Fibroblast of skin of right biceps (primary cell): ENCODE data around the gene PLEKHG4.
A peak's percentile ranks its signal among the peaks of the same experiment; 100 is the strongest.

Source experiments
- DNase-seq: peaks from one replicate; pipeline ENCODE4 v3.0.0-alpha.2; 2013

The PLEKHG4 gene

DNA sequence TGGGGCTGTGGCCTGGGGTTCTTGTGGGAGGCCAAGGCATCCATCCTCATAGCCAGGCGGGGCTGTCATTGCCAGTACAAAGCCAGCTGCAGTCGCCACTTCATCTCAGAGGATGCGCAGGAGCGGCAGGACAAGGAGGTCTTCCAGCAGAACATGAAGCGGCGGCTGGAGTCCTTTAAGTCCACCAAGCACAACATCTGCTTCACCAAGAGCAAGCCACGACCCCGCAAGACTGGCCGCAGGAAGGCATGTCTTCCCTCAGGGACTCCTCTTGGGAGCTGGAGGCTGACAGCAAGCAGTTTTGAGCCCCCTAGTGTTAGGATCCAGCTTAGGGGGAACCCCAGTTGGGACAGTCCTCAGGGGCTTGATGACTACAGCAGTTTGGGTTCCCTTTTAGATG, 15.1 kb upstream of the PLEKHG4 start:
- DNase-seq = no peak

DNA sequence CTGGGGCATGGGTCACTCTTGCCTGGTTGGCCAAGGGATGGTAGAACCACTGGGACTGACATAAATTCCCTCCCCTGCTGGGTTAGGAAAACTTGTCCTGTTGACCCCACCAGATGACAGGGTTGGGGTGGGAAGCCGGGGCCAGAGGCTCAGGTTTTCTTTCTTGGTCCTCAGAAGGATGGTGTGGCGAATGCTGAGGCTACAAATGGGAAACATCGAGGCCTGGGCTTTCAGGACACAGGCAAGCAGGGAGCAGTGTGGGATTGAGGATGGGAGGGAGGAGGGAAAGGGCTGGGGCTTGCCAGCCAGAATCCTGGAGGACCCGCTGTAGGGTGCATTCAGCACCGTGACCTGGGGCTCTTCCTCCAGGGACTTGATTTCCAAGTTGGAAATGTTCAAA, 14.5 kb upstream of the PLEKHG4 start:
- no peak for DNase-seq

DNA sequence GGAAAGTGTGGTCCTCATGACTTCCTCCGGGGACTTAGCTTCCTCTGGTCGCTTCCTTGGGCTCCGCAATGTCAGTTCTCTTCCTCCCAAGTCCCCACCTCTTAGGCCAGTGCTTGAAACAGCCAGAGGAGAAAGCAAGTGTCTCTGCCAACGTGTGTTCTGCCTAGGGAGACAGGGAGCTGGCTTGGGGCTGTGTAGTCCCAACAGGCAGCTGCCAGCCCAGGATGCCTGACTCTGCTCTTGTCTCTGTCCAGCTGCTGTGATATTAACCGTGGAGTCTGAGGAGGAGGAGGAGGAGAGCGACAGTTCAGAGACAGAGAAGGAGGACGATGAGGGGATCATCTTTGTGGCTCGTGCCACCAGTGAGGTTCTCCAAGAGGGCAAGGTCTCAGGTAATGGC, 13.5 kb upstream of the PLEKHG4 start:
- no peak for DNase-seq

DNA sequence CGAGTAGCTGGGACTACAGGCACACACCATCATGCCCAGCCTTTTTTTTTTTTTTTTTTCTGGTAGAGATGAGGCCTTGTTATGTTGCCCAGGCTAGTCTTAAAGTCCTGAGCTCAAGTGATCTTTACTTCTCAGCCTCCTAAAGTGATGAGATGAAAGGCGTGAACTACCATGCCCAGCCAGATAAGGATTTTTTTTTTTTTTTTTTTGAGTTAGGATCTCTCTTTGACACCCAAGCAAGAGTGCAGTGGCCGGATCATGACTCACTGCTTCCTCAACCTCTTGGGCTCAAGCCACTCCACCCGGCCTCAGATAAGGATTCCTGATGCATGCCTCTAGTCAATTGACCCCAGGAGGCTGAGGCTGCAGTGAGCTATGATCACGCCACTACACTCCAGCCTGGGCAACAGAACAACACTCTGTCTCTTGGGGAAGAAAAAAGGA, 11.2 kb upstream of the PLEKHG4 start:
- peak; percentile 89 for DNase-seq

DNA sequence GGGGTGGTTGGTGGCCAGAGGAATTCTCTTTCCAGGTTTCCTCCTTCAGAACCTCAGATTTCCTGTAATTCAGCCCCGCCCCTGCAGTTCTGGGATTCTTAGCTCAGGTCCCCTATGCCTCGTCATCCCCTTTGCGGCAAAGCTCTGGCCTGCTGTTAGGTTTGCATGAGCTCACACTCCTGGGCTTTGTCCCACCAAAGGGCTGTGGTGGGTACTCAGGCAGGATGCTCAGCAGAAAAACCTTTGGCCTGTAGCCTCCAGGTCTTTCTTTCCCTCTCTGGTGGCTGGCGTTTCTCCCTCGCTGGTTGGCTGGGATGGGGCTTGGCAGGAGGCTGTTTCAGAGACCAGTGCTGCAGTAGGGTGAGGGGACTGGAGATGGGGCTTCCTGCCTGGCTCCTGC, 9.6 kb upstream of the PLEKHG4 start:
- peak; percentile 83 for DNase-seq

DNA sequence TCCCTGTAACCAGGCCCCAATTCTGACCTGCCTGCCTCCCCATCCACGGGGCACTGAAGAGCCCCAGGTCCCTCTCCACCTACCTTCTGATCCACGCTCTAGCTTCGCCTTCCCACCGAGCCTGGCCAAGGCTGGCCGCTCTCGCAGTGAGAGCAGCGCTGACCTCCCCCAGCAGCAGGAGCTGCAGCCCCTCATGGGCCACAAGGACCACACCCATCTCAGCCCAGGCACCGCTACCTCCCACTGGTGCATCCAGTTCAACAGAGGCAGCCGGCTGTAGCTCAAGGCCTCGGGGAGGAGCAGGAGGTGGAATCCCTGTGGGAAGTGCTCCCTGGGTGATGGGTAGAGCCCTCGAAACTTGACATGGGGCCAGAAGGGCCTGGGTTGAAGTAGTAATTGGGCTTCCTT, 8.4 kb upstream of the PLEKHG4 start:
- DNase-seq = no peak

DNA sequence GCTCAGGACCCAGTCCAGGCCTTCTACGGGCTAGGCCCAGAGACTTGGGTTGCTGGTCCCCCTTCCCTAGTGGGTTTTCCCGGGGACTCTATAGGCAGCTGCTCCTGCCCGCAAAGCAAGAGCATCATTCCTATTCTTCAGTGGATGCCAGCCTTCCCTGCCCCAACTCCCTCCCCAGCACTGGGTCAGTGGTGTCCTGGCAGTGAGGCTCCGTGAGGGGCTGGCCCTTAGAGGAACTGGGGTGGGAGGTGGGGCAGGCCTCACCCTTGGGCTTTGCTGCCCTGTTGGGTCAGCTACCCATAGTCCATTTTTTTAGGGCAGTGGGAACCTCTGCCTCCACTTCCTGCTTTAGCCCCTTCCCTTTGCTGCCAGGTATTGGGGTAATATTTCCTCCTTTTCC, 7.9 kb upstream of the PLEKHG4 start:
- no peak for DNase-seq

DNA sequence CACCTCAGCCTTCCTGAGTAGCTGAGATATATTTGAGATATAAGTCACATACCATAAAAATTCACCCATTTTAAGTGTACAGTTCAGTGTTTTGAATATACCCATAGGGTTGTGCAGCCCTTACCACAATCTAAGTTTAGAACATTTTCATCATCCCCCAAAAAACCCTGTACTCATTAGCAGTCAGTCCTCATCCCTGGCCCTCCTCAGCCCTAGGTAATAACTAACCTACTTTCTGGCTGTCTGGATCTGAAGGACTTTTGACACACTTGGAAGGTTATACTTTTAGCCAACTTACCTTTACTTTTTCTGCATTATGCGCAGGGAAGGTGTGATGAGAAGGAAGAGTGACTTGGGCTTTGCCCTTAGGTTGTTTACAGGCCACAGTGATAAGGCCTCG, 4.0 kb upstream of the PLEKHG4 start:
- DNase-seq = no peak

DNA sequence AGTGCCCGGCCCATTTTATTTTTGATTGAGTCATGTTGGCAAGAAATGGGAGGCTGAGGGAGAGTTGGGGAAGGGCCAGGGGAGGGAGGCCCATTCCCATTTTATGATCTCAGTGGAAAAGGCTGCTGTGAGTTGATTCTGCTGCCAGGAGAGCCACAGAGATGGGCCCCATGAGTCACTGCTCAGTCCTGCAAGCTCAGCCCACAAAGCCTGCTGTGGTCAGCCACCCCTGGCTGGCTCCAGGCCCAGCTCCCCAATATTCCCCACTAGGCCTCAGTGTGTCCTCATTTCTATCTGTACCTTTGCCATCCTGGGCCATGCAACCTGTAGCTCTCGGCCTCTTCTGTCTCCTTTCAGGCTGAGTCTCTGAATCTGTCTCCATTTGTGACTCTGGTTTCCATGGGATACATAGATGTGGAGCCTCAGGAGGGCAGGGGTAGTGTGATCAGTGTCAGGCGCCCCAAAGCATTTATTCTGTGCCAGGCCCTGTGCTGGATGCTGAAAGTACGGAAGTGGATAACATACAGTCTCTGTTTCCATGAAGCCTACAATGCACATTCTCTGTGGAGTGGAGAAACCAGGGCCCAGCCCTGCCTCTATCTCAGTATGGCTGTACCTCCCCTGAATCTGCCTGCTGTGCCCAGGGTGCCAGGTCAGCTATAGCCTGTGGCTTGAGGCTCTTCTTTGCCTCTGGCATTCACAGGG, 1.9 kb upstream of the PLEKHG4 start:
- DNase-seq = peak; percentile 99

DNA sequence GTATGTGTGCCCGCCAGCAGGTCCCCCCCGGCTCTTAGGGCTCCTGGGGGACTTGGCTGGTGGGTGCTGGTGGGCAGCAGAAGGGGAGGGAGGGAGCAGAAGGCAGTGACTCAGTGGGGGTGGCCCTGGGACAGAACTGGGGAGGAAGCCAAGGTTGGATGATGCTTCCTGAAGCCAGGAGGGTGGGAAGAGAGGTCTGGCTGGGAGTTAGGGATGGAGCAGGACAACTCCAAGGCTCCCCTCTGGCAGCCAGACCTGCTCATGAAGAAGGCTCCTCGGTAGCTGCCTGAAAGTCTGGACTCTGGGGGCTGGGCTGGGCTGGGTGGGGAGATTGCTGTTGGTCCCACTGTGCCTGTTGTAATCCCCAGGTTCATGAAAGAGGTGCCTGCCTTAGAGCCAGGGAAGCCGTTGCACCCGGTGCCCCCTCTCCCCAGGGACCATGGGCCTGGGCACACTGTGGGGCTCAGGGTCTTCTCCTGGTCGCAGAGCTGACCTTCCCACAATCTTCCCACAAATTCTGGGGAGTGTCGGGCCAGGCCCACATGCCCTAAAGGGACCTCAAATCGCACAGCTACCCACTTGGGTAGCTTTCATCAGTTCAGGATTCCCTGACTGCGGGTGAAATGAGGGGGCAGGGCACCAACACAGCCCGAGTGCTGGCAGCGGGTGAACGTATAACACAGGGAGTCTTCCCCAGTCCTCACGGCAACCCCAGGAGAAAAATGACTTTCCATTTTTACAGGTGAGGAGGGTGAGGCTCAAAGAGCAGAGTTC, 1.1 kb upstream of the PLEKHG4 start:
- peak; percentile 92 for DNase-seq

DNA sequence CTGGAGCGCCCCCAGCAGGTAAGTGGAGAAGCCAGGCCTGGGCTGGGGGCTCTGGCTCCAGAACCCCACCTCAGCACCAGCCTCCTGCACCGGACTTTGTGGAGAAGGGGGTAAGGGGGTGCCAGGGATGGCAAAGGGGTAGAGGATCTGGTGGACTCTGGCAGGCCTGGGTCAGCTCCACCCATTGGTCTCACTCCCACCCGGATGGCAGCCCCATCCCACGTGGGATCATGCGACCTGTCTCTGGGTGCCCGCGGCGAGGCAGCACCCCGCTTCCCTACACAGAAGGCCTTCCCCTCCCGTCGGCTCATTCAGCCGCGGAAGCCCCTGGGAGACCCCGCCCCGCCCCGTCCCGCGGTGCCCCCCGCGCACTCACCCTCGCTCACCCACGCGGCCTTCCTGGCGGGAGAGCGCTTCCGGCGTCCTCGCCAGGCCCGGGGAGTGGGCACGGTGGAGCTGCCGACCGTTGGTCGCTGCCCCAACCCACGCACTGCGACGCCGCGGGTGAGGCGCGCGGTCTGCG, 498 bp upstream of the PLEKHG4 start:
- DNase-seq = peak; percentile 25

DNA sequence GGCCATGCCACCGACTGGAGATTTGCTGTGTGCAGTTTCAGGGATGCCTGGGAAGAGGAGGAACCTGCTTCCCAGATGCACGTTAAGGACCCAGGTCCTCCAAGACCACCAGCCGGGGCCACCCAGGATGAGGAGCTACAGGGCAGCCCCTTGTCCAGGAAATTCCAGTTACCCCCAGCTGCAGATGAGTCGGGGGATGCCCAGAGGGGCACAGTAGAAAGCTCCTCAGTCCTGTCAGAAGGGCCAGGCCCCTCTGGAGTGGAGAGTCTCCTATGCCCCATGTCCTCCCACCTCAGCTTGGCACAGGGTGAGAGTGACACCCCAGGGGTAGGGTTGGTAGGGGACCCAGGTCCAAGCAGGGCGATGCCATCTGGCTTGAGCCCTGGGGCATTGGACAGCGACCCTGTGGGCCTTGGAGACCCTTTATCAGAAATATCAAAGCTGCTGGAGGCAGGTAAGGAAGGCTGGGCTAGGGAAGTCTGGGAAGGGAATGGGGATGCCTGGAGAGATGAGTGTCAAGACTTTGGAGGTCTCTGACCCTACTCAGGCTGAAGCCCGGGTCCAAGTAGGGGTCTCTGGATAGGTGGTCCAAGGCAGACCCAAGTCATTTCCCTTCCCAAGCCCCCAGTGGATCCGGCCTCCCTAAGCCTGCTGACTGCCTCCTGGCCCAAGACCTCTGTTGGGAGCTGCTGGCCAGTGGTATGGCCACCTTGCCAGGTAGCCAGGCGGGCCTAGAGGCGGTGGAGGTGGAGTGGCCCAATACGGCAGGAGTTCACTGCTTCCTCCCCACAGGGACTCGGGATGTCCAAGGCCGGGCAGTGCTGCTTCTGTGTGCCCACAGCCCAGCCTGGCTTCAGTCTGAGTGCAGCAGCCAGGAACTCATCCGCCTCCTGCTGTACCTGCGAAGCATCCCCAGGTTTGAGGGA, 1.0 kb downstream of the PLEKHG4 start:
- DNase-seq = no peak

DNA sequence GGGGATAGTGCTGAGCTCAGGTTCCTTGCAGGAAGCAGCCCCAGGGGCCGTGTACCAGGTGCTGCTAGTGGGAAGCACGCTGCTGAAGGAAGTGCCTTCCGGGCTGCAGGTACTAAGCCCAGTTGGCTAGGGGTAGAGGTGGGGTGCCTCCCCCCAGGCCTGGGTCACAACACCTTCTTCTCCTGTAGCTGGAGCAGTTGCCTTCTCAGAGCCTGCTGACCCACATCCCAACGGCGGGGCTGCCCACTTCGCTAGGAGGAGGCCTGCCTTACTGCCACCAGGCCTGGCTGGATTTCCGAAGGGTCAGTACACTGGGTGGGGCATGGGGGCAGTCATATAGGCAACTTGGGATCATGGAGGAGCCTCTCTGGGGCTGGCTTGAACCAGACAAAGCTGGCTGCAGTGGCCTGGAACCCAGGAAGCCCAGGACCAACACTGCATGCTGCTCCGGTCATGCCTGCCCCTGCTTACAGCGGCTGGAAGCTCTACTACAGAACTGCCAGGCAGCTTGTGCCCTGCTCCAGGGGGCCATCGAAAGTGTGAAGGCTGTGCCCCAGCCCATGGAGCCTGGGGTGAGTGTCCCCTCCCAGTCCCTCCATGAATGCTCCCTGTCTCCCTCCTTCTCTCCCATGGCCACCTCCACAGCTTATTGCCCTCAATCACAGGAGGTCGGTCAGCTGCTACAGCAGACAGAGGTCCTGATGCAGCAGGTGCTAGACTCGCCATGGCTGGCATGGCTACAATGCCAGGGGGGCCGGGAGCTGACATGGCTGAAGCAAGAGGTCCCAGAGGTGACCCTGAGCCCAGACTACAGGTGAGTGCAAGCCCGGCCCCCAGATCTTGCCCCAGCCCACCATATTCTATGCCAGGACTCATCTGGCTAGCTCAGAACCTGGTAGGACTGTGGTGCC, 2.5 kb downstream of the PLEKHG4 start:
- DNase-seq = no peak

DNA sequence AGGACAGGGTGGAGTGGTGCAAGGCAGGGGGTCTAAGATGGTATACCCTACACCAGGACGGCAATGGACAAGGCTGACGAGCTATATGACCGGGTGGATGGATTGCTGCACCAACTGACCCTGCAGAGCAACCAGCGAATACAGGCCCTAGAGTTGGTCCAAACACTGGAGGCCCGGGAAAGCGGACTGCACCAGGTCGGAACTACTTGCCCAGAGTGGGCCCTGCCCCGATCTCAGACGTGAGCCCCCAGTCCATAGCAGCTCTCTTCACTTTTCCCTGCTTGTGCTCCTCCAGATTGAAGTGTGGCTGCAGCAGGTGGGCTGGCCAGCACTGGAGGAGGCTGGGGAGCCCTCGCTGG, 3.1 kb downstream of the PLEKHG4 start:
- no peak for DNase-seq

DNA sequence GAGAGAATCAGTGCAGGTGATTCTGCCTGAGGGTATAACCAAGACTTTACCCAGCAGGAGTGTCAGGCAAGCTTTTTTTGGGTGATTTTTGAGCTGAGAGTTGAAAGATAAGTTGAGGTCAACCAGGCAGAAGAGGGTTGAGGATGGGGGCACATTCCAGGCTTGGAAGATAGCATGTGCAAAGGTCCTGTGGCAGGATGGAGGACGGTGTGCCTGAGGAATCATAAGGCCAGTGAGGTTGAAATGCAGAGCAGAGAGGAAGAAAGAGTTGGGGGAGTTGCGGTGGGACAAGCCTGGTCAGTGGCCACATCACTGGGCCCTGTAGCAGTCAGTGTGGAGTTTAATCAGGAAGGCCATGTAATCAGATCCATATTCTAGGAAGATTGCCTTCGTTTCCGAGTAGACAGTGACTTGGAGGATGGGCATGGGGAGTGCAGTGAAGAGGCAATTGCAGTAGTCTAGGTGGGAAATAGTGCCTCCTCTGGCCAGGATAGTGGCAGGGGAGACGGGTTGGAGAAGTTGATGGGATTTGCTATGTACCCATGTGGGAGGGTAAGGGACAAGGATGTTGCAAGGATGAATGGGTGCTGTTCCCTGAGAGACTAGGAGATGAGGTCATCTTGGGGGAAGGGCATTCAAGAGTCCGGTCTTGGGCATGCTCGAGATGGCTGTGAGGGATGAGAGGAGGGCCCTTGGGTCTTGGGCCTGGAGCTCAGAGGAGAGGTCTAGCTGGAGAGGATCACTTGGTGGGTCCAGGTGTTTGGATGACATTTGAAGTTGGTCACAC, 3.9 kb downstream of the PLEKHG4 start:
- peak; percentile 37 for DNase-seq

DNA sequence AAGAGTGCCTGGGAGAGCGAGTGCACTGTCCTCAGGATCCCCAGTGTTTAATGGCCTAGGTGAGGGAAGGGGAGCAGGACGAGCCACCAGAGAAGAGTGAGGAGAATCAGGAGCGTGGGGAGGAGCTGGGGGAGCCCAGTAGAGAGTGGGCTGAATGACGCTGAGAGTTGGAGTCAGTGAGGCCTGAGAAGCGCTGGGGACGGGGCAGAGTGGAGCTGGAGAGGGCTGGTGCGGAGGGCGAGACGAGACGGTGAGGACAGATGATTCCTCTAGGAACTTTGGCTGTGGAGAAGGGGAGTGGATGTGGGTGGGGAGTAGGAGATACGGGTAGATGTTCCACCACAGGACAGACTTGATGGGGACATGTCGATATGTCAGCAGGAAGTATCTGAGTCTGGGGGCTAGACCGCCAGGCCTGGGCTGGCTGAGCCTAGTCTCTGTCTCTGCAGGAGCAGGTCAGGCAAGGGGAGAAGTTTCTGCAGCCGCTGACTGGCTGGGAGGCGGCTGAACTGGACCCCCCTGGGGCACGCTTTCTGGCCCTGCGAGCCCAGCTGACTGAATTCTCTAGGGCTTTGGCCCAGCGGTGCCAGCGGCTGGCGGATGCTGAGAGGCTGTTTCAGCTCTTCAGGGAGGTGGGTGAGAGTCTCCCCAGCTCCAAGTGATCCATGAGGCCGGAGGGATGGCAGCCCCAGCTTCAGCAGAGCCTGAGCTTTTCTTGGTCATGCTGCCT, 4.7 kb downstream of the PLEKHG4 start:
- DNase-seq = no peak

DNA sequence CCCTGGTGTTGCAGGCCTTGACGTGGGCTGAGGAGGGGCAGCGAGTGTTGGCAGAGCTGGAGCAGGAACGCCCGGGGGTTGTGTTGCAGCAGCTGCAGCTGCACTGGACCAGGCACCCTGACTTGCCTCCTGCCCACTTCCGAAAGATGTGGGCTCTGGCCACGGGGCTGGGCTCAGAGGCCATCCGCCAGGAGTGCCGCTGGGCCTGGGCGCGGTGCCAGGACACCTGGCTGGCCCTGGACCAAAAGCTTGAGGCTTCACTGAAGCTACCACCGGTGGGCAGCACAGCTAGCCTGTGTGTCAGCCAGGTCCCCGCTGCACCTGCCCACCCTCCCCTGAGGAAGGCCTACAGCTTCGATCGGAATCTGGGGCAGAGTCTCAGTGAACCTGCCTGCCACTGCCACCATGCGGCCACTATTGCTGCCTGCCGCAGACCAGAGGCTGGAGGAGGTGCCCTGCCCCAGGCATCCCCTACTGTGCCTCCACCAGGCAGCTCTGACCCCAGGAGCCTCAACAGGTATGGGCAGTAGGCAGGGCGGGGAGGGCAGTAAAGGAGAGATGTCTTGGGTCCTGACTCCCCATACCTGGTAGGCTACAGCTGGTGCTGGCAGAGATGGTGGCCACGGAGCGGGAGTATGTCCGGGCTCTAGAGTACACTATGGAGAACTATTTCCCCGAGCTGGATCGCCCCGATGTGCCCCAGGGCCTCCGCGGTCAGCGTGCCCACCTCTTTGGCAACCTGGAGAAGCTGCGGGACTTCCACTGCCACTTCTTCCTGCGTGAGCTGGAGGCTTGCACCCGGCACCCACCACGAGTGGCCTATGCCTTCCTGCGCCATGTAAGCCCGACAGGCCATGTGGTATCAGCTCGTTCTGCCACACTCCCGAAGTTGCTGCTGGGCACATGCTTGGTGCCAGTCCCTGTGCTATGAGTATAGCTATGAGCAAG, 5.6 kb downstream of the PLEKHG4 start:
- DNase-seq = peak; percentile 21

DNA sequence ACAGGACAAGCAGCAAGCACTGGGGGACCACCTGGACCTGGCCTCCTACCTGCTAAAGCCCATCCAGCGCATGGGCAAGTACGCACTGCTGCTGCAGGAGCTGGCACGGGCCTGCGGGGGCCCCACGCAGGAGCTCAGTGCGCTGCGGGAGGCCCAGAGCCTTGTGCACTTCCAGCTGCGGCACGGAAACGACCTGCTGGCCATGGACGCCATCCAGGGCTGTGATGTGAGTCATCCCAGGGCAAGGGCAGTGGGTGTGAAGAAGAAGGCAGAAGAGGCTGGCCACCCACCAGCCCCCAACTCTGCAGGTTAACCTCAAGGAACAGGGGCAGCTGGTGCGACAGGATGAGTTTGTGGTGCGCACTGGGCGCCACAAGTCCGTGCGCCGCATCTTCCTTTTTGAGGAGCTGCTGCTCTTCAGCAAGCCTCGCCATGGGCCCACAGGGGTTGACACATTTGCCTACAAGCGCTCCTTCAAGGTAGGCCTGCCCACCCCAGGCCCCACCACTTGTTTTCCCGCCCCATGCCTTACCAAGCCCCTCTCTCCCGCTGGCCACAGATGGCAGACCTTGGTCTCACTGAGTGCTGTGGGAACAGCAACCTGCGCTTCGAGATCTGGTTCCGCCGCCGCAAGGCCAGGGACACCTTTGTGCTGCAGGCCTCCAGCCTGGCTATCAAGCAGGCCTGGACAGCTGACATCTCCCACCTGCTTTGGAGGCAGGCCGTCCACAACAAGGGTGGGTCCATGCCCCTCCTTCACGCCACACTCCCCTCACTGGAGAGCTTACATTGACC, 7.3 kb downstream of the PLEKHG4 start:
- DNase-seq = no peak

DNA sequence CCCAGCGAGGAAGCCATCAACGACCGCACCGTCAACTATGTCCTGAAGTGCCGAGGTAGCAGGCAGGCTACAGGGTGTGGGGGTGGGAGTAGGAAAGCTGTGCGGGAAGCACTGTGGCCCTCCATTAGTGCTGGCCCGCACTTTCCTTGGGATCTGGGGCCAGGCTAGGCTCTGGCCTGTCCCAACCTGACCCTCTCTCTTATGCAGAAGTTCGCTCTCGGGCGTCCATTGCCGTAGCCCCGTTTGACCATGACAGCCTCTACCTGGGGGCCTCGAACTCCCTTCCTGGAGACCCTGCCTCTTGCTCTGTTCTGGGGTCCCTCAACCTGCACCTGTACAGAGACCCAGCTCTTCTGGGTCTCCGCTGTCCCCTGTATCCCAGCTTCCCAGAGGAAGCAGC, 8.6 kb downstream of the PLEKHG4 start:
- DNase-seq = no peak
